K562 (cell line): ENCODE measurements around the gene LRCOL1. TPM values are rescaled to one million over a fixed set of nuclear protein-coding genes. Genes with fewer than 3 reads are reported as not detected.

Experiments used
- BRD4 ChIP-seq: fragments of 200-600 bp; sonication (generic); IDR thresholded peaks from 2 replicates; pipeline ENCODE4 v1.6.1; 2017; ENCODE audit warnings: inconsistent platforms
- CREB1 ChIP-seq, 2 experiments: sonication (generic) in 1 of 2; formaldehyde crosslinking in 1 of 2; IDR thresholded peaks; 2 replicates each; pipeline versions ENCODE4 v1.6.1 to v1.8.0; 2012 to 2022; ENCODE audit warnings: inconsistent platforms in 1 of 2, mild to moderate bottlenecking in 1 of 2, missing genetic modification reagents in 1 of 2, moderate library complexity in 1 of 2
- HDAC1 ChIP-seq, 2 experiments: fragments of 450-650 bp; IDR thresholded peaks; 2 replicates each; pipeline ENCODE4 v1.6.1; 2016 to 2017; ENCODE audit warnings: inconsistent platforms in 1 of 2, mild to moderate bottlenecking in 1 of 2, moderate library complexity in 1 of 2
- KAT7 ChIP-seq: sonication (generic); formaldehyde crosslinking; IDR thresholded peaks from 2 replicates; pipeline ENCODE4 v1.8.0; 2022; ENCODE audit warnings: missing genetic modification reagents, mild to moderate bottlenecking, borderline replicate concordance
- TCFL5 ChIP-seq: fragments of 250-450 bp; sonication (Bioruptor Pico); conservative IDR thresholded peaks from 2 replicates; pipeline ENCODE4 v1.6.1; 2021; ENCODE audit warnings: mild to moderate bottlenecking, moderate library complexity, matching md5 sums
- TSC22D4 ChIP-seq: fragments of 450-650 bp; IDR thresholded peaks from 2 replicates; pipeline ENCODE4 v1.6.1; 2016; ENCODE audit warnings: missing genetic modification characterization, missing biosample characterization, control low read depth
- ZNF41 ChIP-seq: fragments of 250-450 bp; sonication (Bioruptor Pico); conservative IDR thresholded peaks from 2 replicates; pipeline ENCODE4 v1.4.0; 2020; ENCODE audit warnings: mild to moderate bottlenecking
- ZNF507 ChIP-seq: conservative IDR thresholded peaks from 2 replicates; pipeline ENCODE4 v1.6.1; 2017; ENCODE audit warnings: missing genetic modification characterization, missing compliant biosample characterization
- ZNF780A ChIP-seq: fragments of 250-450 bp; sonication (Bioruptor Pico); IDR thresholded peaks from 2 replicates; pipeline ENCODE4 v1.5.0; 2021; ENCODE audit warnings: mild to moderate bottlenecking
- polyA plus RNA-seq, 8 experiments: library from polyadenylated mRNA; depleted of rRNA in 4 of 8; stranded (reverse) in 5 of 8; unstranded in 3 of 8; fragments of >200 nt; fragmentation: Nextera tagmentation in 2 of 8; fragmentation: Illumina TruSeq in 1 of 8; extraction: Ambion mirVana in 2 of 8; extraction: Trizol in 1 of 8; gene quantifications; 2 replicates each; pipeline versions ENCODE4 v1.2.1 to v1.2.3, GENCODE V29; 2011 to 2014; ENCODE audit warnings: inconsistent platforms in 1 of 8, missing spikeins in 1 of 8
- total RNA-seq, 7 experiments: library from RNA; depleted of rRNA in 6 of 7; stranded (reverse); fragments of >200 nt in 6 of 7; fragmentation: Illumina TruSeq in 2 of 7; extraction: Trizol in 2 of 7; gene quantifications; 2 replicates each; pipeline versions ENCODE4 v1.2.1 to v1.2.3, GENCODE V29; 2011 to 2021; ENCODE audit warnings: low replicate concordance in 1 of 7
- TF ChIP-seq, protein P1 (sequence below): fragments of 250-450 bp; sonication (Bioruptor Pico); IDR thresholded peaks from 2 replicates; pipeline ENCODE4 v1.5.1; 2021; ENCODE audit warnings: mild to moderate bottlenecking
- TF ChIP-seq, protein P2 (sequence below), 3 experiments: fragments of 200-800 bp in 1 of 3; fragments of 250-450 bp in 1 of 3; fragments of 450-650 bp in 1 of 3; sonication (Bioruptor Pico) in 1 of 3; sonication (Bioruptor generic) in 1 of 3; formaldehyde crosslinking in 1 of 3; IDR thresholded peaks; 2 replicates each; pipeline versions ENCODE4 v1.6.1 to v1.8.0; 2016 to 2022; ENCODE audit warnings: mild to moderate bottlenecking in 2 of 3, missing genetic modification characterization in 2 of 3, missing compliant biosample characterization in 1 of 3, moderate library complexity in 1 of 3
- TF ChIP-seq, protein P3 (sequence below), 2 experiments: fragments of 450-650 bp; conservative IDR thresholded peaks; 2 replicates each; pipeline ENCODE4 v1.6.1; 2017; ENCODE audit warnings: mild to moderate bottlenecking in 2 of 2, moderate library complexity in 2 of 2
- TF ChIP-seq, protein P4 (sequence below): fragments of 450-650 bp; IDR thresholded peaks from 2 replicates; pipeline ENCODE4 v1.6.1; 2016; ENCODE audit warnings: antibody characterized with exemption
- TF ChIP-seq, protein P5 (sequence below): fragments of 250-450 bp; sonication (Bioruptor Pico); IDR thresholded peaks from 2 replicates; pipeline ENCODE4 v1.4.0; 2020

Gene LRCOL1
- total and polyA plus RNA-seq, 9 of the 15 experiments (the other 6 are each of a cell fraction or from before 2014, with no cell fraction given): not detected

DNA sequence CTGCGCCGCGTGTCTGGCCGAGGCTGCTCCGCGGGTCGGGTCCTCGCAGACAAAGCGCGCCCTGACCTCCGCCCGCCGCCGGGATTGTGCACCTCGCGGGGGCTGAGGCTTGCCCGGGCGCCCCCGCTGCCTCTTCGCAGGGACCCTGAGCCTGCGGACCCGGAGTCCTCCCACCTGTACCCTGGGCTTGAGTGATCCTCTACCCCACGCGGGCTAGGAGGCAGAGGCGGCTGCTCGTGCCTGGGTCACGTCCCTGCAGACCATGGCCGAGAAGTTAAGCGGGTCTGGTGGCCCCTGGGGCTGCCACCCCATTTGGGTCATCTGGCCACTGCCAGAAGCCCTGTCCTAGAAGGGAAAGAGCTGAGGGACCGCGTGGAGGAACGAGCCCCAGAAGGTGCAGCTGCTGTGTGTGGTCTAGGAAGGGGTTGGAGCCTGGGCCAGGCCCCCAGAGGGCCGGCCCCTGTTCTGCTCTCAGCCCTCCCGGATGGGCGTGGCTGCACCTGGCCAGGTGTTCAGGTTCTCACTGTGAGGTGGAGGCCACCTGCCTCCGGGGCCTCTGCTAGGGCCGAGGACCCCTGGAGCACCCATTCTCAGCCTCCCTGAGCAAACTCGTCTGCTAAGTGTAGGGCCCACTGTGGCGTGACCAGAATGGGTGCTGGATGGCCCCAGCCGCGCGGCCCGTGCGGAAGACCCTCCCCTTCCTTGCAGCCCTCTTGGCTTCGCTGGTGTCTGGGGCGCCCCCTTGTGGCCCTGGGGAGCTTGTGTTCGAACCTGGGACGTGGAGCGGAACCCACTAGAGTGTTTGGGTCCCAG lies 49.6 kb downstream of the LRCOL1 start (continued):
- TF ChIP-seq HDAC1 (IDR thresholded peaks at IDR 0.05) (peak in 1 of 2 experiments; percentile 54; a peak in 1 of 4 replicates), ZNF780A (no peak), TSC22D4 (tag) (no peak), ZNF507 (tag) (no peak), KAT7 (CRISPR knock-in tag) (0 out of 2 replicates have a peak, but pooled peaks have one; percentile 75), ZNF41 (CRISPR knock-in tag) (no peak), TCFL5 (CRISPR knock-in tag) (no peak), CREB1 (IDR thresholded peaks at IDR 0.05) (no peak), CREB1 (CRISPR knock-in tag; IDR thresholded peaks at IDR 0.05) (peak; percentile 51), BRD4 (no peak)
- TF ChIP-seq, protein P1, sequence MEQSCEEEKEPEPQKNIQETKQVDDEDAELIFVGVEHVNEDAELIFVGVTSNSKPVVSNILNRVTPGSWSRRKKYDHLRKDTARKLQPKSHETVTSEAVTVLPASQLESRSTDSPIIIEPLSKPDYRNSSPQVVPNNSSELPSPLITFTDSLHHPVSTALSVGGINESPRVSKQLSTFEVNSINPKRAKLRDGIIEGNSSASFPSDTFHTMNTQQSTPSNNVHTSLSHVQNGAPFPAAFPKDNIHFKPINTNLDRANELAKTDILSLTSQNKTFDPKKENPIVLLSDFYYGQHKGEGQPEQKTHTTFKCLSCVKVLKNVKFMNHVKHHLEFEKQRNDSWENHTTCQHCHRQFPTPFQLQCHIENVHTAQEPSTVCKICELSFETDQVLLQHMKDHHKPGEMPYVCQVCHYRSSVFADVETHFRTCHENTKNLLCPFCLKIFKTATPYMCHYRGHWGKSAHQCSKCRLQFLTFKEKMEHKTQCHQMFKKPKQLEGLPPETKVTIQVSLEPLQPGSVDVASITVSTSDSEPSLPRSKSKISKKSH (CRISPR knock-in tag): no peak
- TF ChIP-seq, protein P2, sequence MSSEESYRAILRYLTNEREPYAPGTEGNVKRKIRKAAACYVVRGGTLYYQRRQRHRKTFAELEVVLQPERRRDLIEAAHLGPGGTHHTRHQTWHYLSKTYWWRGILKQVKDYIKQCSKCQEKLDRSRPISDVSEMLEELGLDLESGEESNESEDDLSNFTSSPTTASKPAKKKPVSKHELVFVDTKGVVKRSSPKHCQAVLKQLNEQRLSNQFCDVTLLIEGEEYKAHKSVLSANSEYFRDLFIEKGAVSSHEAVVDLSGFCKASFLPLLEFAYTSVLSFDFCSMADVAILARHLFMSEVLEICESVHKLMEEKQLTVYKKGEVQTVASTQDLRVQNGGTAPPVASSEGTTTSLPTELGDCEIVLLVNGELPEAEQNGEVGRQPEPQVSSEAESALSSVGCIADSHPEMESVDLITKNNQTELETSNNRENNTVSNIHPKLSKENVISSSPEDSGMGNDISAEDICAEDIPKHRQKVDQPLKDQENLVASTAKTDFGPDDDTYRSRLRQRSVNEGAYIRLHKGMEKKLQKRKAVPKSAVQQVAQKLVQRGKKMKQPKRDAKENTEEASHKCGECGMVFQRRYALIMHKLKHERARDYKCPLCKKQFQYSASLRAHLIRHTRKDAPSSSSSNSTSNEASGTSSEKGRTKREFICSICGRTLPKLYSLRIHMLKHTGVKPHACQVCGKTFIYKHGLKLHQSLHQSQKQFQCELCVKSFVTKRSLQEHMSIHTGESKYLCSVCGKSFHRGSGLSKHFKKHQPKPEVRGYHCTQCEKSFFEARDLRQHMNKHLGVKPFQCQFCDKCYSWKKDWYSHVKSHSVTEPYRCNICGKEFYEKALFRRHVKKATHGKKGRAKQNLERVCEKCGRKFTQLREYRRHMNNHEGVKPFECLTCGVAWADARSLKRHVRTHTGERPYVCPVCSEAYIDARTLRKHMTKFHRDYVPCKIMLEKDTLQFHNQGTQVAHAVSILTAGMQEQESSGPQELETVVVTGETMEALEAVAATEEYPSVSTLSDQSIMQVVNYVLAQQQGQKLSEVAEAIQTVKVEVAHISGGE (CRISPR knock-in tag; IDR thresholded peaks at IDR 0.05): no peak
- TF ChIP-seq, protein P3, sequence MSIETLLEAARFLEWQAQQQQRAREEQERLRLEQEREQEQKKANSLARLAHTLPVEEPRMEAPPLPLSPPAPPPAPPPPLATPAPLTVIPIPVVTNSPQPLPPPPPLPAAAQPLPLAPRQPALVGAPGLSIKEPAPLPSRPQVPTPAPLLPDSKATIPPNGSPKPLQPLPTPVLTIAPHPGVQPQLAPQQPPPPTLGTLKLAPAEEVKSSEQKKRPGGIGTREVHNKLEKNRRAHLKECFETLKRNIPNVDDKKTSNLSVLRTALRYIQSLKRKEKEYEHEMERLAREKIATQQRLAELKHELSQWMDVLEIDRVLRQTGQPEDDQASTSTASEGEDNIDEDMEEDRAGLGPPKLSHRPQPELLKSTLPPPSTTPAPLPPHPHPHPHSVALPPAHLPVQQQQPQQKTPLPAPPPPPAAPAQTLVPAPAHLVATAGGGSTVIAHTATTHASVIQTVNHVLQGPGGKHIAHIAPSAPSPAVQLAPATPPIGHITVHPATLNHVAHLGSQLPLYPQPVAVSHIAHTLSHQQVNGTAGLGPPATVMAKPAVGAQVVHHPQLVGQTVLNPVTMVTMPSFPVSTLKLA (conservative IDR thresholded peaks at IDR 0.05): peak in 1 of 2 experiments; percentile 33; a peak in 2 of 4 replicates
- TF ChIP-seq, protein P4, sequence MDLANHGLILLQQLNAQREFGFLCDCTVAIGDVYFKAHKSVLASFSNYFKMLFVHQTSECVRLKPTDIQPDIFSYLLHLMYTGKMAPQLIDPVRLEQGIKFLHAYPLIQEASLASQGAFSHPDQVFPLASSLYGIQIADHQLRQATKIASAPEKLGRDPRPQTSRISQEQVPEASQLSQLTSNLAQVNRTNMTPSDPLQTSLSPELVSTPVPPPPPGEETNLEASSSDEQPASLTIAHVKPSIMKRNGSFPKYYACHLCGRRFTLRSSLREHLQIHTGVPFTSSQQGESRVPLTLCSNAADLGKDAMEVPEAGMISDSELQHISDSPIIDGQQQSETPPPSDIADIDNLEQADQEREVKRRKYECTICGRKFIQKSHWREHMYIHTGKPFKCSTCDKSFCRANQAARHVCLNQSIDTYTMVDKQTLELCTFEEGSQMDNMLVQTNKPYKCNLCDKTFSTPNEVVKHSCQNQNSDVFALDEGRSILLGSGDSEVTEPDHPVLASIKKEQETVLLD: peak; percentile 74; the same call in 1 of the 2 replicates
- TF ChIP-seq, protein P5, sequence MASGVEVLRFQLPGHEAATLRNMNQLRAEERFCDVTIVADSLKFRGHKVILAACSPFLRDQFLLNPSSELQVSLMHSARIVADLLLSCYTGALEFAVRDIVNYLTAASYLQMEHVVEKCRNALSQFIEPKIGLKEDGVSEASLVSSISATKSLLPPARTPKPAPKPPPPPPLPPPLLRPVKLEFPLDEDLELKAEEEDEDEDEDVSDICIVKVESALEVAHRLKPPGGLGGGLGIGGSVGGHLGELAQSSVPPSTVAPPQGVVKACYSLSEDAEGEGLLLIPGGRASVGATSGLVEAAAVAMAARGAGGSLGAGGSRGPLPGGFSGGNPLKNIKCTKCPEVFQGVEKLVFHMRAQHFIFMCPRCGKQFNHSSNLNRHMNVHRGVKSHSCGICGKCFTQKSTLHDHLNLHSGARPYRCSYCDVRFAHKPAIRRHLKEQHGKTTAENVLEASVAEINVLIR: no peak
